Suppressor macrophage treated with lipopolysaccharide for 1 hour (primary cell): Measurements from ENCODE around the gene FAM219A.

Source experiments
- DNase-seq, 3 donors: peaks; one replicate each; pipeline ENCODE4 v3.0.0-alpha.2; 2020 to 2022

The FAM219A gene

DNA sequence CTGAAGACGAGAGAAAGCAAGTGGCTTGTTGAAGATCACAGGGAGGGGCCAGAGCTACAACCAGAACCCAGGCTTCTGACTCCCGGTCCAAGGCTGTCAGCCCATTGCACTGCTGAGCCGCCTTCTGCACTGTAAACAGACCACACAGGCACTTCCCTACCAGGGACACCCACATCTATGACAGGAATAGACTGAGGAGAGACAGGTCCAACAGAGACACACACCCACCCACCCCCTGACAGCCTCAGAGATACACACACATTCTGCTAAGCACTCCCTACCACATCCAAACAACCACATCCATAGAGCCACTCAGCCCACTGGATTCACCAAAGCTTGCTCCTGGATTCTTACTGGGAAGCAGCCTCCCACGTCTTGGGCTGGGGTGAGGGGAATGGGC is 58.6 kb downstream of the FAM219A start:
- no peak for DNase-seq

DNA sequence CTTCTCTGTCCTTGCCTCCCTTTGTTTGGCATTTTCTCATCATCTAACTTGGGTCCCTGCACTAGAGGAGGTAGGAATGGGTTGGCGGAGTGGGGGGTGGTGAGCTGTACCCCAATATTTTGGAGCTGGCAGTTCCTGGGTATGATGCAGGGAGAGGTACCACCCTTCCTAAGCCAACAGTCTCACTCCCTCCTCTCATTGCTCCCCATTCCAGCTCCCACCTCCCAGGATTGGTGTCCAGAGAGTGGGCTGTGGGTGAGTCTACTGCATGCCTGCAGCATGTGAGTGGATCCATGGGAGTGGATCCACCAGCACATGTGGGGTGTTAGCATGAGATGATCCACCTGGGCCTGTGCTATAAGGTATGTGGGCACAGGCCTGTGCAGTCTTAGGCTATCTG is 59.5 kb downstream of the FAM219A start:
- no peak for DNase-seq

- DNase-seq: no peak
Observed at GRCh38 chr9:34396276-34397214, 61.8 kb downstream of the FAM219A start.

- no peak for DNase-seq
Observed at GRCh38 chr9:34392511-34392910, 65.9 kb downstream of the FAM219A start.

DNA sequence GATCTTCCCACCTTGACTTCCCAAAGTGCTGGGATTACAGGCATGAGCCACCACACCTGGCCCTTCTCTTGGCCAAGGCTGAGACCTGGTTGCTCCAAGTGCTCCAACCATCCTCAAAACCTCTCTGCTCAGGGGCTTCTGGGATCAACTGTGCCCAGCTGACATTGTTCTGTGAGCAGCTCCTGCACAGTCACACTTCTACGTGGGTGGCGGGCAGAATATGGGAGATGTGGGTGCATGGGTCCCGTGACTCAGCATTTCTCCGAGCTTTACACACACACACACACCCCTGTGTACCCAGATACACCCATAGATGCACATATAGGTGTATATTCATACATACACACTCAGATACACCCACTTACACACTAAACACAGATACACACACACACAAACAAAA is 71.1 kb downstream of the FAM219A start:
- DNase-seq: no peak

- DNase-seq: no peak
Observed at GRCh38 chr9:34386656-34387055, 71.7 kb downstream of the FAM219A start.

GRCh38 chr9:34385561-34386230 is 72.7 kb downstream of the FAM219A start:
- no peak for DNase-seq

DNA sequence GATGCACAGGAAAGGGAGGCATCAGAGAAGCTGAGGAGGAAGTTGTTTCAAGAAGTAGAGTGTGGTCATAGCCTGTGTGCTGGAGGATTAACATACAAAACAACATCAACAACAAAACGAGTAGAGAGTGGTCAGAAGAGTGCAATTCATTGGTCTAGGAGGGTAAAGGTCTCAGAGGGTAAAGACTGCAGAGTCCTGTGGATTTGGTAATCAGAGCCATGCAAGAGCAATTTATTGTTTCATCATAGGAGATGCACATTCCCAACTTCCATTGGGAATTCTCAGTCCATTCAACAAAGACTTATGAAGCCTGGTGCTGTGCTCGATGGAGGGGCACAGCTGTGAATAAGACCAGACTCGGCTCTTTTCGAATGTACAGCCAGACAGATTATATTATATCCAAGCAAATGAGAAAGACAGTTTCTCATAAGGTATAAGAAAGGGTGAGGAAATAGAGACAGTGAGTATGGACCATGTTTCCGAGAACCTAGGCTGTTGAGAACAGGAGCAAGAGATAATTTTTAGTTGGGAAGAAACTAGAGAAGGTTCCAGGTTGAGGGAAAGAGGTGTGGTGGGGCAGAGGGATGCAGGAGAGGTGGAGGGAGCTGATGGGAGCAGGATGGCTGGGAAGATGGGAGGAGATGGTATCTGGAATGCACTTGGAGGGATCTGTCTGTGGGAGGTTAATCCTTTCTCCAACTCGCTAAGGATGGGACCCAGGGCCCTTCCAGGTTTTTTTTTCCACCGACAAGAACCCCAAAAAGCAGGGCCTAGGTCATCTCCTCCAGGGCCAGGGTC is 73.8 kb downstream of the FAM219A start:
- DNase-seq: peak in 2 of 3 donors; percentile 17 to 23

GRCh38 chr9:34383904-34384303 is 74.5 kb downstream of the FAM219A start:
- DNase-seq: no peak

GRCh38 chr9:34382879-34383278 is 75.5 kb downstream of the FAM219A start:
- no peak for DNase-seq

- no peak for DNase-seq
Observed at GRCh38 chr9:34382054-34382453, 76.3 kb downstream of the FAM219A start.

GRCh38 chr9:34381323-34381722 is 77.0 kb downstream of the FAM219A start:
- no peak for DNase-seq

GRCh38 chr9:34380511-34381315 is 77.7 kb downstream of the FAM219A start:
- DNase-seq: peak; percentile 75 to 91 (median 85)

- DNase-seq: no peak
Observed at GRCh38 chr9:34380034-34380510, 78.3 kb downstream of the FAM219A start.

- DNase-seq: peak; percentile 85 to 91 (median 89)
Observed at GRCh38 chr9:34379334-34380033, 78.9 kb downstream of the FAM219A start.

DNA sequence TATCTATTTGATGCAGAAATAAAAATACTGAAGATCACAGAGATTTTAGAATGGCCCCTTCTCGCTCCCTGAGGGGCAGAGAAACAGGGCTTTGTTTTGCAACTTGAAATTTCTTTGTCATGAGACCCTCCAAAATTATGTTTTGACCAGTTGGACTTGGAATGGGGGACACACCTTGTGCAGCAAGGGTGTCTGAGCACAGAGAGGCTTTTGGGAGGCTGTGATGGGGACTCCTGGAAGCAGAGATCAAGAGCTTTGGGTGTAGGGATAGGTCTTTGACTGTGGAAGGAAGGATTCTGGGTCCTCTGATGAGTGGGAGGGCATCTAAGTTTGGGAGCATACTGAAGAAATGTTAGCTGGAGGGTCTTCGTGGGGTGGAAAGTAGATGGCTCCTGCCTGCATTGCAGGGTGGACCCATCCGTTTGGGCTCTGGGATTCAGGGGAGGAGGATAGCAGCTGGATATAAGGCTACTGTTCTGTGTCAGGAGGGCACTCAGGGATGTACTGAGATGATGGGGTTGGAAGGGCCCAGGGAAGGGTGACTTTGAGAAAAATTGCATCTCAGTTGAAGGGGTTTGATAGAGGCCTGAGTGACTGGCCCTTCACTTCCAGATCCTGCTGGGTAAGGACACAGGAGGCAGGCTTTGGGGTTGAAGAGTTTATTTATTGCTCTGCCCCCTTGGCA is 79.9 kb downstream of the FAM219A start:
- DNase-seq: no peak

DNA sequence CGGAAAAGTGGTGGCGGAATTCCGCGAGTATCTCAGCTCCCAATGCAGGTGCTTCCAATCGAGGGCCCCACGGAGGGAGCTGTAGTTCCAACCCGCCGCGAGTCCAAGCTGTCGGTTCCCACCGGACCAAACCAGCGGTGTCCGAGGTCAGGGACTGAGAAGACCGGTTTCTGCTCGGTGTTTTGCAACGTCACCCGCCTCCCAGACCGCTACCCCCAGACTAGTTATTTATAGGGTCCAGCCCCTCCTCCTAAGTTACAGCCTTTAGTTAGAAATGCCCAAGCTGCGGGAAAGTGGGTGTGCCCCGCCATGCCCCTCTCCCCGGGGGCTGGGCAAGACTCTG is 81.0 kb downstream of the FAM219A start:
- DNase-seq: peak in 1 of 3 donors; percentile 22

- DNase-seq: peak; percentile 92 to 96 (median 93)
Observed at GRCh38 chr9:34376596-34377403, 81.6 kb downstream of the FAM219A start, which contains the start of gene MYORG. Gene MYORG, minus strand, starts transcription at chr9:34376898. Its CDS starts 3,955 bp downstream, at chr9:34372943.

DNA sequence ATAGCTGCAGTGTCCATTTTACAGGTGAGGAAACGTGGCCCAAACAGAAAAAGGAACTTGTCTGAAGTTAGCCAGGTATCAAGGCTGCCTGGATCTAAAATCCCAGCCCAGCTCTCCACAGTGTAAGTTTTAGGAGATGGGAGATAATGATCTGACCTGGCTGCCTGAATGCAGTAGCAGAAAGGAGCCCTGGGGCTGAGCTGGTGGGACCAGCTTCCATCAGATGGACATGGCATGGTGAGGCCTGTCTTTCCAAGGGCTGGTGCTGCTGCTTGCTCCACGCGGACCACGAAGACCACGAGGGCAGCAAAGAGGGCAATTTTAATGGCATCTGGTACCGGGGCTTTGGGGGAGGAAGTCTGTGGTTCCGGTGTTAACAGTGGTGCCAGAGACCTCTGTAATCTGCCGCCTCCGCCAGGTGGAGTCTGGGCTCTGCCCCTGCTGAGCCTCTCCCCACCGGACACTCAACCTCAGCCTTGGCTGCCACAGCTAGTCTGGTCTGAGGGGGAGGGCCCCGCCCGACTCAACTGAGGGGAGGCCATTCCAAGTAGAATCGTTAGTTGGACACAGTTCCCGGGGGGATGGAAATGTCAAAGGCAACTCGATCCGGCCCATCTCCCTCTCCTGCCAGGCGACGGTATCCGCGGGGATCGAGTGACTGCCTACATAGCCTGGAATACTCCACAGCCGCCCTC is 82.3 kb downstream of the FAM219A start:
- DNase-seq: peak in 1 of 3 donors; percentile 16
